HG03103 (cell line): Measurements from ENCODE around the gene ZNF212.

Experiments
- ATAC-seq: cut with Tn5 transposase; IDR thresholded peaks from one replicate; pipeline ENCODE4 v1.9.1; 2021; ENCODE audit warnings: low read depth; ENCODE audit not compliant: unreplicated experiment

The ZNF212 gene

DNA sequence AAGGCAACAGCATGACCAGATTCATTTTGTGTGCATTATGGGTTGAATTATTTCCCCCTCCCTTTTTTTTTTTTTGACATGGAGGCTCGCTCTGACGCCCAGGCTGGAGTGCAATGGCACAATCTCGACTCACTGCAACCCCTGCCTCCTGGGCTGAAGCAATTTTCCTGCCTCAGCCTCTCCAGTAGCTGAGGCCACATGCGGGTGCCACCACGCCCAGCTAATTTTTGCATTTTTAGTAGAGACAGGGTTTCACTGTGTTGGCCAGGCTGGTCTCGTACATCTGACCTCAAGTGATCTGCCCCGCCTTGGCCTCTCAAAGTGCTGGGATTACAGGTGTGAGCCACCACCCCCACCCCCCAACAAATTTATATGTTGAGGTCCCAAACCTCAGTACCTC, 64.6 kb downstream of the ZNF212 start:
- no peak for ATAC-seq
